Retinal pigment epithelial cell (primary cell): ENCODE measurements around the gene SCYL3.

Source experiments
- DNase-seq: peaks from one replicate; pipeline ENCODE4 v3.0.0-alpha.2; 2010; ENCODE audit warnings: low read depth
- H3K4me3 ChIP-seq: 2 replicates; pipeline ENCODE4 v1.5.1; 2011; ENCODE audit warnings: mild to moderate bottlenecking, low read length, control low read depth, moderate library complexity
- CTCF ChIP-seq: conservative IDR thresholded peaks from 2 replicates; pipeline ENCODE4 v1.5.1; 2011; ENCODE audit warnings: low read depth, low read length, control low read depth, inconsistent platforms

Gene SCYL3

DNA sequence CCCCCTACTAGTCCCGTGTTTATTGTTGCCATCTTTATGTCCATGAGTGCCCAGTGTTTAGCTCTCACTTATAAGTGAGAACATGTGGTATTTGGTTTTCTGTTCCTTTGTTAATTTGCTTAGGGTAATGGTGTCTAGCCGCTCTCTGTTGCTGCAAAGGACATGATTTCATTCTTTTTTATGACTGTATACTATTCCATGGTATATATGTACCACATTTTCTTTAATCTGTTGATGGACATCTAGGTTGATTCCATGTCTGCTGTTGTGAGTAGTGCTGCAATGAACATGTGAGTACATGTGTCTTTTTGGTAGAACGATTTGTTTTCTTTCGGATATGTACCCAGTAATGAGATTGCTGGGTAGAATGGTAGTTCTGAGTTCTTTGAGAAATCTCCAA is 54.8 kb downstream of the SCYL3 start:
- TF ChIP-seq CTCF = no peak
- no peak overlapping the region for H3K4me3 ChIP-seq
- DNase-seq = no peak

DNA sequence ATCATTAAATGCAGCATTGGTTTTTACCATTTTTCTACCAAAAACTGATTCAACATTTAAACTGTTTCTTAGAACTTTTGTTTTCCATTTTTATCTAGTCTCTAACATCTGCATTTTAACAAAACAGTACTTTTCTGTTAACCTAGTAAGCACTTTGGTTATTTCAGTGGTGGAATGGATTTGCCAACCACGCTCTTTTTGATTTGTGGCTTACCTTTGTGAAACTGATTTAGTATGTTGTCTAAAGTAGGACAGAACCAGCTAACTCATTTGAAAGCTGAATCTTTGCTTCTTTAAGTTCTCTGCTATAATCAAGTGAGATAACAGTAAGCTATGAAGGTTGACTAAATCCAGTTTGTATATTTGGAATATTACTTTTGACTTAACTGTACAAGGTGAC is 57.5 kb downstream of the SCYL3 start:
- no peak for DNase-seq
- H3K4me3 ChIP-seq = no peak overlapping the region
- no peak for TF ChIP-seq CTCF

DNA sequence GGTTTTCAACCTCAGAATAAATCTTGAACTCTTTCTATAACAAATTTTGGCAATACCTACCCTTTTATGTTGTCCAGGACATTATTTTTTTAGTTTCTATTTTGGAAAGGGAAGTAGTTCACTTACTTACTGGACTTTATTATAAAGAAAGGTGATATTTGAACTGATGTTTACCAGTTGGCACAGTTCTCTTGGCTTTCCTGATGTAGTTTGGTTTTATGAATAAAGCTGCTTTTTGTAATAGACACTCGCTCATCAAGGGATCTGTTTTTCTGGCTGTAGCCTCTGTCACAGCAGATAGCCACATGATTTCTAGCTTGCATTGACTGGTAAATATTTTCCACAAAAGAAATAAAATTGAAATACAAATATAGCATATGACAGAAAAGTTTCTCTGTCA is 58.0 kb downstream of the SCYL3 start:
- H3K4me3 ChIP-seq = no peak overlapping the region
- DNase-seq = no peak
- TF ChIP-seq CTCF = no peak

DNA sequence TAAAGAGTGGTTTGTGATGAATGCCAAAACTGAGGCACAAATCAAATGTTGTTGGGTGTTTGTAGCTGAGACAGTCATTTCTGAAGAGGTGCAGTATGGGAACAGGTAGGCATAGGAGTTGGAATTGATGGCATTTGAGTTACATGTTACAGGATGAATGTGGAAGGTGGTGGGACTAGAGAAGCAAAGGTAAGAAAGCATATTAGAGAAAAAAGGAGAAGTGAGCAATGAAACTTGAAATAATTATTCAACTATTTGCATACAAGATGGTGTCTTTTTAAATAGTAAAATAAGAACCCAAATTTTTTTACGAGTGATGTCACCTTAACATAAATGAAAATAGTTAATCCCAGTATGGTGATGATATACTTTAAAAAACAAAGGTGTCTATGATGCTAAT is 58.8 kb downstream of the SCYL3 start:
- no peak for DNase-seq
- TF ChIP-seq CTCF = no peak
- no peak overlapping the region for H3K4me3 ChIP-seq

DNA sequence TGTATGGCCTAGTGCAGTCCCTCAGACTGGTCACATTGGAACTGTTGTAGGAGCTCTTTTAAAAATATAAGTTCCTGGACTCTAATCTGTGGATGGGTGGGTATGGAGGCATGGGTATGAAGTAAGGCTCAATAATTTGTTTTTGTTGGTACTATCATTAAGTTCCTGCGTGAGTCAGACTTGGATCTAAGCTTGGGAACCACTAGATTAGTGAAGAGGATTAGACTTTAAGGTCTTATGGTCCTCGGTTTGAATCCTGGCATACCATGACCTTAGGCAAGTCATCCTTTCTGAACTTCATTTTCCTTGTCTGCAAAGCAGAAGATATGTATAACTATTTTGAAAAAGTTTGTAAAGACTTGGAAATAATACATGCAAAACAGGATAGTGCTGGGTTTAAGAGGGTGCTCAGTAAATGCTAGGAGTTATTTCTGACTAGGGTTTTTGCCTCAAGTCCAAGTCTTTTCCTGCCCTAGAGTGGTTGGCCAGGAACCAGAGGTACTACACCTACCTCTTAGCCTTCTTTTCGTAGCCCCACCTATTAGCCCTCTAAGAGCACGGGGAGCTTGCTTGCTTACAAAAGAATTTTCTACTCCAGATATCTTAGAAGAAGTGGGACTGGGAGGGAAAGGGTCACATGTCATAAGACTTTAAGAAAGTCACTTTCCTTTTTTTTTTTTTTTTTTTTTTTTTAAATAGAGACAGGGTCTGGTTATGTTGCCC is 60.4 kb downstream of the SCYL3 start:
- H3K4me3 ChIP-seq = no peak overlapping the region
- TF ChIP-seq CTCF = no peak
- no peak for DNase-seq

- TF ChIP-seq CTCF = no peak
- no peak for DNase-seq
- H3K4me3 ChIP-seq = no peak overlapping the region
Observed at GRCh38 chr1:169829671-169830070, 64.0 kb downstream of the SCYL3 start.

DNA sequence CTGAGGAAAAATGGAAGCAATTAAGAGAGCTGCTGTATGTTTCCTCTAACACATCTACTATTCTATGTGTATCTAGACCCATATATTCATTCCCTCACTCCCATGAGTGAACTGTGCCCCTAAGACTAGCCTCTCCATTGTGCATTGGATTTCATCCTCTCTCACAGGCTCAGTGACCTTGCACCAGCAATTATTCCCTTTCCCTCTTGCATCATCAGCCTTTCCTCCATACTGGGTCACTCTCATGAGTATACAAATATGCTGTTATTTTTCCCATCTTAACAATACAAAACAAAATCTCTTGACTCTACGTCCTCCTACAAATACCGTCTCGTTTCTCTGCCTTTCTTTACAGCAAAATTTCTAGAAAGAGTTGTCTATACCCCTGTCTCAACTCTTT is 69.5 kb downstream of the SCYL3 start:
- no peak for DNase-seq
- no peak overlapping the region for H3K4me3 ChIP-seq
- TF ChIP-seq CTCF = no peak
